HEK293 (cell line): ENCODE data around the gene ADGRD2.
"Not testable (repeated sequence)": the region's sequence is repeated elsewhere in the genome, so short reads cannot be mapped to it uniquely, and the experiment has no call there.

Source experiments
- CTCF ChIA-PET: fragments of 350-600 bp; formaldehyde crosslinking; extraction: SDS; loops from one replicate; lab custom pipeline; 2021; ENCODE audit warnings: antibody characterized with exemption; lab: Yijun Ruan, JAX
- POLR2A ChIA-PET: fragments of 300-600 bp; formaldehyde crosslinking; extraction: SDS; loops from one replicate; lab custom pipeline; 2020; ENCODE audit warnings: antibody characterized with exemption, inconsistent platforms; lab: Yijun Ruan, JAX
- H3K27ac ChIP-seq: fragments of 200-500 bp; sonication (Bioruptor generic); 2 replicates; pipeline ENCODE4 v1.5.1; 2014; ENCODE audit warnings: low read depth, low read length, control low read depth, inconsistent platforms; ENCODE audit errors: extremely low read depth
- H3K36me3 ChIP-seq, 2 experiments: fragments of 200-500 bp in 1 of 2; sonication (Bioruptor generic) in 1 of 2; 1 replicate in 1 of 2; 2 replicates in 1 of 2; pipeline ENCODE4 v1.5.1; 2014 to 2017; ENCODE audit warnings: inconsistent platforms in 2 of 2, low read length in 2 of 2; ENCODE audit not compliant: control insufficient read depth in 2 of 2, insufficient read depth in 1 of 2
- H3K4me1 ChIP-seq: fragments of 200-500 bp; sonication (Bioruptor generic); 2 replicates; pipeline ENCODE4 v1.5.1; 2014; ENCODE audit warnings: mild to moderate bottlenecking, low read length, inconsistent platforms; ENCODE audit not compliant: control insufficient read depth, insufficient read depth
- H3K4me3 ChIP-seq: 2 replicates; pipeline ENCODE4 v1.5.1; 2011; ENCODE audit warnings: low read depth, mild to moderate bottlenecking, control low read depth, low read length, moderate library complexity
- H3K9me3 ChIP-seq: fragments of 200-500 bp; sonication (Bioruptor generic); 2 replicates; pipeline ENCODE4 v1.5.1; 2014; ENCODE audit warnings: low read depth, low read length, inconsistent platforms; ENCODE audit not compliant: control insufficient read depth, insufficient read depth
- EGR2 ChIP-seq: fragments of 450-650 bp; formaldehyde crosslinking; IDR thresholded peaks from 2 replicates; pipeline ENCODE4 v1.5.1; 2016; ENCODE audit warnings: low read depth, missing biosample characterization, missing genetic modification characterization
- HOXD13 ChIP-seq: sonication (generic); formaldehyde crosslinking; IDR thresholded peaks from 2 replicates; pipeline ENCODE4 v1.8.0; 2022; ENCODE audit warnings: missing genetic modification reagents, borderline replicate concordance
- MZF1 ChIP-seq: fragments of 450-650 bp; formaldehyde crosslinking; IDR thresholded peaks from 2 replicates; pipeline ENCODE4 v1.5.1; 2017; ENCODE audit warnings: missing biosample characterization, missing genetic modification characterization, borderline replicate concordance
- OSR2 ChIP-seq: fragments of 450-650 bp; formaldehyde crosslinking; IDR thresholded peaks from 2 replicates; pipeline ENCODE4 v1.5.1; 2016; ENCODE audit warnings: missing biosample characterization, missing genetic modification characterization
- TRIM28 ChIP-seq: IDR thresholded peaks from 2 replicates; pipeline ENCODE4 v1.6.1; 2011; ENCODE audit warnings: low read length, control low read depth, borderline replicate concordance
- ZBTB10 ChIP-seq: fragments of 450-650 bp; formaldehyde crosslinking; IDR thresholded peaks from 2 replicates; pipeline ENCODE4 v1.5.1; 2016; ENCODE audit warnings: missing biosample characterization, missing genetic modification characterization
- ZBTB17 ChIP-seq: fragments of 450-650 bp; formaldehyde crosslinking; IDR thresholded peaks from 2 replicates; pipeline ENCODE4 v1.5.1; 2016; ENCODE audit warnings: missing biosample characterization, missing genetic modification characterization
- ZBTB44 ChIP-seq: fragments of 450-650 bp; IDR thresholded peaks from 2 replicates; pipeline ENCODE4 v1.5.1; 2018; ENCODE audit warnings: missing biosample characterization, mild to moderate bottlenecking, missing genetic modification characterization
- ZIC2 ChIP-seq: fragments of 450-650 bp; formaldehyde crosslinking; IDR thresholded peaks from 2 replicates; pipeline ENCODE4 v1.5.1; 2016; ENCODE audit warnings: missing biosample characterization, missing genetic modification characterization
- ZNF112 ChIP-seq: fragments of 450-650 bp; formaldehyde crosslinking; IDR thresholded peaks from 2 replicates; pipeline ENCODE4 v1.5.0; 2017; ENCODE audit warnings: missing biosample characterization, missing genetic modification characterization
- ZNF146 ChIP-seq: fragments of 450-650 bp; formaldehyde crosslinking; IDR thresholded peaks from 2 replicates; pipeline ENCODE4 v1.5.1; 2016; ENCODE audit warnings: missing biosample characterization, missing genetic modification characterization
- ZNF248 ChIP-seq: fragments of 450-650 bp; formaldehyde crosslinking; IDR thresholded peaks from 2 replicates; pipeline ENCODE4 v1.5.1; 2017; ENCODE audit warnings: missing biosample characterization, missing genetic modification characterization
- ZNF398 ChIP-seq: fragments of 450-650 bp; formaldehyde crosslinking; IDR thresholded peaks from 2 replicates; pipeline ENCODE4 v1.5.1; 2017; ENCODE audit warnings: missing biosample characterization, missing genetic modification characterization
- ZNF473 ChIP-seq: fragments of 450-650 bp; formaldehyde crosslinking; IDR thresholded peaks from 2 replicates; pipeline ENCODE4 v1.5.1; 2017; ENCODE audit warnings: missing biosample characterization, missing genetic modification characterization
- ZNF580 ChIP-seq: fragments of 450-650 bp; formaldehyde crosslinking; IDR thresholded peaks from 2 replicates; pipeline ENCODE4 v1.5.1; 2016; ENCODE audit warnings: missing biosample characterization, missing genetic modification characterization
- ZNF645 ChIP-seq: fragments of 450-650 bp; formaldehyde crosslinking; IDR thresholded peaks from 2 replicates; pipeline ENCODE4; 2016; ENCODE audit warnings: missing biosample characterization, missing genetic modification characterization
- ZNF677 ChIP-seq: fragments of 450-650 bp; IDR thresholded peaks from 2 replicates; pipeline ENCODE4 v1.5.0; 2018; ENCODE audit warnings: missing biosample characterization, mild to moderate bottlenecking, missing genetic modification characterization, moderate library complexity
- ZNF692 ChIP-seq: fragments of 450-650 bp; formaldehyde crosslinking; IDR thresholded peaks from 2 replicates; pipeline ENCODE4 v1.5.1; 2016; ENCODE audit warnings: missing biosample characterization, missing genetic modification characterization
- ZNF777 ChIP-seq: fragments of 450-650 bp; formaldehyde crosslinking; IDR thresholded peaks from 2 replicates; pipeline ENCODE4 v1.5.1; 2017; ENCODE audit warnings: missing biosample characterization, missing genetic modification characterization, borderline replicate concordance
- ZNF792 ChIP-seq: fragments of 450-650 bp; formaldehyde crosslinking; IDR thresholded peaks from 2 replicates; pipeline ENCODE4 v1.5.1; 2016; ENCODE audit warnings: missing biosample characterization, missing genetic modification characterization
- ZSCAN5A ChIP-seq: fragments of 450-650 bp; formaldehyde crosslinking; IDR thresholded peaks from 2 replicates; pipeline ENCODE4 v1.5.1; 2016; ENCODE audit warnings: missing biosample characterization, missing genetic modification characterization

The ADGRD2 gene

GRCh38 chr9:124423591-124423990 is 26.7 kb upstream of the ADGRD2 start (continued):
- TF ChIP-seq ZBTB44 (no peak), ZIC2 (tag by site-specific recombination) (no peak), ZNF677 (tag by site-specific recombination) (no peak)

GRCh38 chr9:124425733-124426132 is 24.5 kb upstream of the ADGRD2 start:
- H3K9me3 ChIP-seq, CTCF ChIA-PET, POLR2A ChIA-PET, H3K27ac ChIP-seq, H3K4me3 ChIP-seq, H3K36me3 ChIP-seq, H3K4me1 ChIP-seq: not testable (repeated sequence)

GRCh38 chr9:124426361-124426760 is 23.9 kb upstream of the ADGRD2 start:
- Histone ChIP-seq H3K27ac (no peak overlapping the region), H3K9me3 (no peaks in the 10 kb centered on the region), H3K36me3 (no peaks in the 10 kb centered on the region), H3K4me1 (no peaks in the 10 kb centered on the region), H3K4me3 (no peak overlapping the region)
- TF ChIP-seq ZSCAN5A (no peak), ZNF645 (tag by site-specific recombination) (no peak), ZNF248 (tag by site-specific recombination) (no peak), ZNF777 (tag by site-specific recombination) (no peak), EGR2 (tag by site-specific recombination) (no peak), ZBTB17 (tag by site-specific recombination) (no peak)
- ChIA-PET CTCF (no interaction called here), POLR2A (no interaction called here)

- ChIA-PET CTCF (interaction anchor here (0.7 kb wide), 1 partner anchor 187 kb away, joined by 4 read pairs; no protein-coding TSS in a partner anchor), POLR2A (no interaction called here)
- H3K4me1 ChIP-seq: no peaks in the 10 kb centered on the region
- H3K4me3 ChIP-seq: no peak overlapping the region
- H3K36me3 ChIP-seq: no peaks in the 10 kb centered on the region
- no peaks in the 10 kb centered on the region for H3K9me3 ChIP-seq
- no peak overlapping the region for H3K27ac ChIP-seq
- TF ChIP-seq ZNF692 (tag by site-specific recombination): no peak
- no peak for TF ChIP-seq MZF1 (tag by site-specific recombination)
- no peak for TF ChIP-seq OSR2 (tag by site-specific recombination)
- no peak for TF ChIP-seq ZNF112
- no peak for TF ChIP-seq ZNF398 (tag by site-specific recombination)
- TF ChIP-seq ZNF146 (tag by site-specific recombination): no peak
- no peak for TF ChIP-seq TRIM28
- TF ChIP-seq ZBTB10: no peak
- TF ChIP-seq ZNF792 (tag by site-specific recombination): no peak
- no peak for TF ChIP-seq ZNF580 (tag by site-specific recombination)
- TF ChIP-seq HOXD13 (CRISPR knock-in tag): no peak
- no peak for TF ChIP-seq ZNF473 (tag by site-specific recombination)
Measured at GRCh38 chr9:124427281-124427680, 23.0 kb upstream of the ADGRD2 start.
